ENCODE data around the gene LPGAT1.

GRCh38 chr1:211748810-211749209 lies 81.8 kb downstream of the LPGAT1 start:
- no peak for TF ChIP-seq CTCF (IDR thresholded peaks at IDR 0.05)
- no peak for TF ChIP-seq EP300 (IDR thresholded peaks at IDR 0.05)
- no peak for TF ChIP-seq POLR2A (IDR thresholded peaks at IDR 0.05; ENCODE audit: low read depth)
- TF ChIP-seq POLR2AphosphoS5 (IDR thresholded peaks at IDR 0.05), result no peak

Measured in esophagus muscularis mucosa (tissue), 4 donors.